SK-N-SH treated with all-trans-retinoic acid at 6 μM for 48 hours (cell line): ENCODE measurements around the gene NOP53.

Source experiments
- ARNTL ChIP-seq: fragments of 450-650 bp; formaldehyde crosslinking; IDR thresholded peaks from 2 replicates; pipeline ENCODE4 v1.5.0; 2020; ENCODE audit warnings: low read depth, mild to moderate bottlenecking, moderate library complexity, borderline replicate concordance
- CSDC2 ChIP-seq: fragments of 250-450 bp; sonication (Bioruptor Pico); IDR thresholded peaks from 2 replicates; pipeline ENCODE4 v1.5.0; 2020; ENCODE audit warnings: mild to moderate bottlenecking, moderate library complexity
- GLIS3 ChIP-seq: fragments of 250-450 bp; sonication (Bioruptor Pico); IDR thresholded peaks from 2 replicates; pipeline ENCODE4 v1.5.0; 2020; ENCODE audit warnings: mild to moderate bottlenecking, moderate library complexity
- PPARA ChIP-seq: fragments of 250-450 bp; sonication (Bioruptor Pico); IDR thresholded peaks from 2 replicates; pipeline ENCODE4 v1.5.0; 2020; ENCODE audit warnings: mild to moderate bottlenecking, borderline replicate concordance
- ZC3H10 ChIP-seq: fragments of 250-450 bp; sonication (Bioruptor Pico); IDR thresholded peaks from 2 replicates; pipeline ENCODE4 v1.5.1; 2021; ENCODE audit warnings: mild to moderate bottlenecking, moderate library complexity
- ZNF70 ChIP-seq: fragments of 450-650 bp; formaldehyde crosslinking; IDR thresholded peaks from 2 replicates; pipeline ENCODE4 v1.5.0; 2020; ENCODE audit warnings: mild to moderate bottlenecking, moderate library complexity
- TF ChIP-seq, protein P1 (sequence below): fragments of 250-450 bp; sonication (Bioruptor Pico); IDR thresholded peaks from 2 replicates; pipeline ENCODE4 v1.8.0; 2020; ENCODE audit warnings: mild to moderate bottlenecking, moderate library complexity, borderline replicate concordance
- TF ChIP-seq, protein P2 (sequence below): fragments of 250-450 bp; sonication (Bioruptor Pico); IDR thresholded peaks from 2 replicates; pipeline ENCODE4 v1.5.1; 2021; ENCODE audit warnings: mild to moderate bottlenecking, moderate library complexity
- TF ChIP-seq, protein P3 (sequence below): fragments of 250-450 bp; sonication (Bioruptor Pico); IDR thresholded peaks from 2 replicates; pipeline ENCODE4 v1.5.1; 2020; ENCODE audit warnings: low read depth, mild to moderate bottlenecking, moderate library complexity

DNA sequence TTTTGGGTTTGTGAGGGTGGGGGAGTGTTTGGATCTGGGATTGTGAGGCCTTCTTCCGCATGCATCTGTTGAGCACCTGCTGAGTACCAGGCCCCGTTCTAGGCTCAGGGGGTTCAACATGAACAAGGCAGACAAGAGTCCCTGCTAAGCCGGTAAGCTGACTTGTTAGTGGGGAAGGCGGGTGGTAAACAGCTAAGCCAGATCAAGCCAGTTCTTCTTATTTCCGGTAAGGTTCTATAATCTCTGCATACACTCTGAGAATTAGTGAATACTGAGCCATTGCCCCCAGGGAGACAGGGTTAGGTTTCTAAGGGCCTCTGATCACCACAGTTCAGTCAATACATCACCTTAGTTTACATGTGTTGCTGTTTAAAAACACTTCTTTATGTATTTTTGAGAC is 42.0 kb upstream of the NOP53 start:
- no peak for TF ChIP-seq ZC3H10
- TF ChIP-seq ZNF70: no peak
- TF ChIP-seq CSDC2 (CRISPR knock-in tag): no peak
- TF ChIP-seq, protein P1, sequence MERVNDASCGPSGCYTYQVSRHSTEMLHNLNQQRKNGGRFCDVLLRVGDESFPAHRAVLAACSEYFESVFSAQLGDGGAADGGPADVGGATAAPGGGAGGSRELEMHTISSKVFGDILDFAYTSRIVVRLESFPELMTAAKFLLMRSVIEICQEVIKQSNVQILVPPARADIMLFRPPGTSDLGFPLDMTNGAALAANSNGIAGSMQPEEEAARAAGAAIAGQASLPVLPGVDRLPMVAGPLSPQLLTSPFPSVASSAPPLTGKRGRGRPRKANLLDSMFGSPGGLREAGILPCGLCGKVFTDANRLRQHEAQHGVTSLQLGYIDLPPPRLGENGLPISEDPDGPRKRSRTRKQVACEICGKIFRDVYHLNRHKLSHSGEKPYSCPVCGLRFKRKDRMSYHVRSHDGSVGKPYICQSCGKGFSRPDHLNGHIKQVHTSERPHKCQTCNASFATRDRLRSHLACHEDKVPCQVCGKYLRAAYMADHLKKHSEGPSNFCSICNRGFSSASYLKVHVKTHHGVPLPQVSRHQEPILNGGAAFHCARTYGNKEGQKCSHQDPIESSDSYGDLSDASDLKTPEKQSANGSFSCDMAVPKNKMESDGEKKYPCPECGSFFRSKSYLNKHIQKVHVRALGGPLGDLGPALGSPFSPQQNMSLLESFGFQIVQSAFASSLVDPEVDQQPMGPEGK (CRISPR knock-in tag): no peak
- TF ChIP-seq PPARA (CRISPR knock-in tag): no peak
- TF ChIP-seq, protein P2, sequence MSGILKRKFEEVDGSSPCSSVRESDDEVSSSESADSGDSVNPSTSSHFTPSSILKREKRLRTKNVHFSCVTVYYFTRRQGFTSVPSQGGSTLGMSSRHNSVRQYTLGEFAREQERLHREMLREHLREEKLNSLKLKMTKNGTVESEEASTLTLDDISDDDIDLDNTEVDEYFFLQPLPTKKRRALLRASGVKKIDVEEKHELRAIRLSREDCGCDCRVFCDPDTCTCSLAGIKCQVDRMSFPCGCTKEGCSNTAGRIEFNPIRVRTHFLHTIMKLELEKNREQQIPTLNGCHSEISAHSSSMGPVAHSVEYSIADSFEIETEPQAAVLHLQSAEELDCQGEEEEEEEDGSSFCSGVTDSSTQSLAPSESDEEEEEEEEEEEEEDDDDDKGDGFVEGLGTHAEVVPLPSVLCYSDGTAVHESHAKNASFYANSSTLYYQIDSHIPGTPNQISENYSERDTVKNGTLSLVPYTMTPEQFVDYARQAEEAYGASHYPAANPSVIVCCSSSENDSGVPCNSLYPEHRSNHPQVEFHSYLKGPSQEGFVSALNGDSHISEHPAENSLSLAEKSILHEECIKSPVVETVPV (CRISPR knock-in tag): no peak
- TF ChIP-seq ARNTL (CRISPR knock-in tag): no peak
- TF ChIP-seq, protein P3, sequence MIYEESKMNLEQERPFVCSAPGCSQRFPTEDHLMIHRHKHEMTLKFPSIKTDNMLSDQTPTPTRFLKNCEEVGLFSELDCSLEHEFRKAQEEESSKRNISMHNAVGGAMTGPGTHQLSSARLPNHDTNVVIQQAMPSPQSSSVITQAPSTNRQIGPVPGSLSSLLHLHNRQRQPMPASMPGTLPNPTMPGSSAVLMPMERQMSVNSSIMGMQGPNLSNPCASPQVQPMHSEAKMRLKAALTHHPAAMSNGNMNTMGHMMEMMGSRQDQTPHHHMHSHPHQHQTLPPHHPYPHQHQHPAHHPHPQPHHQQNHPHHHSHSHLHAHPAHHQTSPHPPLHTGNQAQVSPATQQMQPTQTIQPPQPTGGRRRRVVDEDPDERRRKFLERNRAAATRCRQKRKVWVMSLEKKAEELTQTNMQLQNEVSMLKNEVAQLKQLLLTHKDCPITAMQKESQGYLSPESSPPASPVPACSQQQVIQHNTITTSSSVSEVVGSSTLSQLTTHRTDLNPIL (CRISPR knock-in tag): no peak
- TF ChIP-seq GLIS3 (CRISPR knock-in tag): no peak
